GM12864 (cell line): Measurements from ENCODE around the gene CTTNBP2.

Experiments used
- DNase-seq: peaks from one replicate; pipeline ENCODE4 v3.0.0-alpha.2; 2011; ENCODE audit warnings: low read depth
- H3K4me3 ChIP-seq: 2 replicates; pipeline ENCODE4 v1.5.1; 2011; ENCODE audit warnings: mild to moderate bottlenecking, low read depth, low read length, control low read depth
- TF ChIP-seq, protein P1 (sequence below): IDR thresholded peaks from 2 replicates; pipeline ENCODE4 v1.5.1; 2011; ENCODE audit warnings: low read depth, mild to moderate bottlenecking, moderate library complexity, low read length, control low read depth, inconsistent platforms; ENCODE audit errors: missing control alignments

Gene CTTNBP2

DNA sequence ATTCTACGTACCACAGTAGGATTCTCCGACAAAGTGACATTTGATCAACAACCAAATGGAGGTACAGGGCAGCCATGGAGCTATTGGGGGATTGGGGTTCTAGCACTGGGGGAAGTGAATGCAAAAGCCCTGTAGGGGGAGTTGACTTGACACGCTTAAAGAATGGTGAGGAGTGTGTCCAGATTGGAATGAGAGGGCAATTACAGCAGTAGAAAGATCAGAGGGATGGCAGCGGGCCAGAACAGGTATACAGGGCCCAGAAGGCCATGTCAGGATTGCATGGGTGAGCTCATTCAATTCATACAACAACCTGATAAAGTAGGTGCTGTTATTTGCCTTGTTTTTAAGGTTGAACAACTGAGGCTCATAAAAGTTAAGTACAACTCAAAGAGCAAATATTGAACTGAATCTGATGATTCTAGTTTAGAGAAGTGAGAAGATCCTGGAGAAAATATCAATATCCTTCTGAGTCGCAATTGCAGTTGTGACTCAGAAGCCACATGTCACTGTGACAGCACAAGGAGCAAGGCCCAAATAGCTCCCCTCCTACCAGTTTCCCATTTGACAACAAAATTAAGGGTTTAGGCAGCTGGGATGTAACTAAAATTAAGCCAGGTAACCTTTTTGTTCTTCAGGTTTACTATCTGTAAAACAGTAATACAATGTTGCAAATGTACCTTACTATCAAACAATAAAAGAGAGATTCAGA is 28.0 kb upstream of the CTTNBP2 start:
- no peak overlapping the region for H3K4me3 ChIP-seq
- no peak for DNase-seq
- TF ChIP-seq, protein P1, sequence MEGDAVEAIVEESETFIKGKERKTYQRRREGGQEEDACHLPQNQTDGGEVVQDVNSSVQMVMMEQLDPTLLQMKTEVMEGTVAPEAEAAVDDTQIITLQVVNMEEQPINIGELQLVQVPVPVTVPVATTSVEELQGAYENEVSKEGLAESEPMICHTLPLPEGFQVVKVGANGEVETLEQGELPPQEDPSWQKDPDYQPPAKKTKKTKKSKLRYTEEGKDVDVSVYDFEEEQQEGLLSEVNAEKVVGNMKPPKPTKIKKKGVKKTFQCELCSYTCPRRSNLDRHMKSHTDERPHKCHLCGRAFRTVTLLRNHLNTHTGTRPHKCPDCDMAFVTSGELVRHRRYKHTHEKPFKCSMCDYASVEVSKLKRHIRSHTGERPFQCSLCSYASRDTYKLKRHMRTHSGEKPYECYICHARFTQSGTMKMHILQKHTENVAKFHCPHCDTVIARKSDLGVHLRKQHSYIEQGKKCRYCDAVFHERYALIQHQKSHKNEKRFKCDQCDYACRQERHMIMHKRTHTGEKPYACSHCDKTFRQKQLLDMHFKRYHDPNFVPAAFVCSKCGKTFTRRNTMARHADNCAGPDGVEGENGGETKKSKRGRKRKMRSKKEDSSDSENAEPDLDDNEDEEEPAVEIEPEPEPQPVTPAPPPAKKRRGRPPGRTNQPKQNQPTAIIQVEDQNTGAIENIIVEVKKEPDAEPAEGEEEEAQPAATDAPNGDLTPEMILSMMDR: no peak

DNA sequence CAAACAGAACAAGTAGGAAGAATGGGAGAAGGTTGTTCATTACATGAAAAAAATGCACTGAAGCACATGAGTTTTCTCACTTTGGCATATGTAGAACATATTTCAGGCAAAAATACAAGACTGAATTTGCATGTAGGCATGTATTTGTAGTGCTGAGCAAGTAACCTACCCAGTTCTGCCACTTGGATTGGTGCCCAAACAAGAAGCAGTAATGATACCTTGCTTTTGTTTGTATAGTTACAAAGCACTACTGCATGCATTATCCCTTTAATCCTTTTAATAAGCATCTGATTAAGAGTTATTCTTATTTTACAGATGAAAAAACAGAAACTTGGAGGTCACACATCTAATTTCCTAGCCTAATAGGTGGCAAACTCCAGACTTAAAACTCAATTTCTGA is 23.1 kb upstream of the CTTNBP2 start:
- TF ChIP-seq, protein P1: no peak
- H3K4me3 ChIP-seq: no peak overlapping the region
- DNase-seq: no peak

DNA sequence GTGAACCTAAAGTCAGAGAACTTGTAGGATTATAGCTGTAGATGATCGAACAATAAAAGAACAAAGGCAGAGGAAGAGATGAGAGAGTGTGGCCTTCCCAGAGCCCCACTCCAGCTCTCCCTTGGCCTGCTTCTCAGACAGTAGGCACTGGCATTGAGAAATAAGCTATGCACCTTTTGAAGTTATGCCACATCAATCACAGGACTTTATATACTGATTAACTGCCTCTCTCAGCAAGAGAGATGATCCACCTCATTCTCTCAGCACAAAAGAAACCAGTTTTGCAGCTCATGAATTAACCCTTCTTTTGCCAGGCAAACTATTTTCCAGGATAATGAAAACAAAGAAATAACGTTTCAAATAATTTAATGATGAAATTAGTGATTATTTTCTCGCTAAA is 22.0 kb upstream of the CTTNBP2 start:
- no peak overlapping the region for H3K4me3 ChIP-seq
- DNase-seq: no peak
- TF ChIP-seq, protein P1: no peak

DNA sequence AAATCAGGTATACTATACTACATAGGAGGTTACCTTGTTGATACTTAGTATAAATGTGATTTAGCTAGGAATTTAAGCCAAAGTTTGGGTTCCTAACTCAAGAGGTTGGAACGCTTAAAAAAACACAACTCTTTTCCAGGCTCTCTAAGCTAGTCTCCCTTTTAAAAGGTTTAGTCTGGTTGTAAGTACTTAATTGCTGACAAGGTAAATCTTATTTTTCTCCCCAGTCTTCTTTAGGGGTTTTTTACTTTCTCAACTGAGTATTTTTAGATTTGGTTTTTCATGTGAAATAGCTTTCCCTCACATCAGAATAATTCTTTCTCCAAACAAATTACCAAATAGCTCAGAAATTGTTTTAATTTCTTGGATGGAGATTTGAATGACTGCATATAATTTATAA is 20.8 kb upstream of the CTTNBP2 start:
- no peak overlapping the region for H3K4me3 ChIP-seq
- no peak for DNase-seq
- TF ChIP-seq, protein P1: no peak

DNA sequence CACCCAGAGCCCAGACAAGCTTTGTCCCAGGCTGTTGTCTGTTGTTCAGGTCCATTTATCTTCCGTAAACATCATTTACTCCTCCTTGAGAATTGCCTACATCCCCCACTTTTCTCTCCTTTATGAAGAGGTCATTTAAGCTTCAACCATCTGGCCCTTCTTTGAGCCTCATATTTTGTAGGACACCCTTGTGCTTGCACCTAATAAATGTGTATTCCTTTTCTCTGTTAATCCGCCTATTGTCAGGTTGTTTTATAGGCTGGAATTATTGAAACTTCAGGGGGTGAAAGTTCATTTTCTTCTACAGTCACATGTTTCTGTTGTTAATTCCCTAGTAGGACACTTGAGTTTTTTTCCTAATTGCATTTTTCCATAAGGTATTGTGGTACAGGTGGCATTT is 19.6 kb upstream of the CTTNBP2 start:
- no peak for DNase-seq
- TF ChIP-seq, protein P1: no peak
- H3K4me3 ChIP-seq: no peak overlapping the region

DNA sequence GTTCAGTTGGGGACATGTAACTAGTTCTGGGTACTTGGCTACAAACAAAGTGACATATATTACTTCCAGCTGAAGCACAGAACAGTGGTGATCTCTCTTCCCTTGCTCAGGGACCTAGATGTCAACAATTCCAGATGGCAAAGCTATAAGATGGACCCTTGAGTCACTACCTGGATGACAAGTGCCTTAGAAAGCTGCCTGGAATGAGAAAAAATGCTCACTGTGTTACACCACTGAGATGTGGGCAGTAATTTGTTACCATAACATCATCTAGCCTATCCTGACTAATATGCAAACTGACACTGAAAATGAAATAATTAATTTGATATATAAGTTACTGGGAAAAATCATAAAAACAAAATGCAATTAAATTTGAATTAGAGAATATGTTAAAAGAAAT is 16.4 kb upstream of the CTTNBP2 start:
- TF ChIP-seq, protein P1: no peak
- no peak for DNase-seq
- no peak overlapping the region for H3K4me3 ChIP-seq

DNA sequence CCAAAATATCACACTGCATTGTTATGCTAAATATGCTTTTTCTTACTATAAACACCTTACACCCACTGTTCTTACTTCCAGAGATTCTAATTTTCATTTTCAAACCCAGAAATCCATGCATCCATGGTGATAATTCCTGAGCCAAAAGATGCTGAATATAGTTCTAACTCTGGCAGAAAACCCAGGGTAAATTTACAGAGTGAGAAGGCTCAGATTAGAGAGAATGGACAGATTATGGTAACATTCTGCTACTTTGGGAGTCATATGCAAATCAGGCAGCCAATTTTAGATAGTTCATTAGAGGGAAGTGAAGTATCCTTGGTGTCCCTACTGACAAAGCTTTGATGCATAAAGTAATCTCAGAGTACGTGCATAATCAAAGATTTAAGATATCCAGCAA is 15.4 kb upstream of the CTTNBP2 start:
- no peak overlapping the region for H3K4me3 ChIP-seq
- TF ChIP-seq, protein P1: no peak
- no peak for DNase-seq
